ENCODE data around the gene IRF1. TPM values are rescaled to one million over a fixed set of nuclear protein-coding genes. Genes with fewer than 3 reads are reported as not detected.
A peak's percentile ranks its signal among the peaks of the same experiment; 100 is the strongest.

The IRF1 gene
- total RNA-seq: 100 to 1,000 TPM in 1 of 4 donors, 10 to 100 TPM in 3; 20.6 to 289 (median 29.6) TPM

- Histone ChIP-seq H3K4me1 (peaks cover 61 to 76% (median 74%) of the 10 kb centered on the region in 4 donors), H3K27me3 (no peaks in the 10 kb centered on the region), H3K4me3 (peak within 1 kb of the TSS; percentile 84 to 93 (median 90)), H3K36me3 (peaks cover 15 to 32% (median 26%) of the 10 kb centered on the region in 4 donors), H3K9me3 (no peaks in the 10 kb centered on the region), H3K27ac (replicated peaks in 1 of 4) (peak within 1 kb of the TSS; percentile 97 to 99 (median 98))
- under 1% methylated on average over 33 of the region's 87 CpGs for WGBS
- TF ChIP-seq EP300 (IDR thresholded peaks at IDR 0.05) (peak; percentile 18), CTCF (IDR thresholded peaks at IDR 0.05) (no peak), POLR2AphosphoS5 (IDR thresholded peaks at IDR 0.05) (peak; percentile 97 to 98), POLR2A (IDR thresholded peaks at IDR 0.05; ENCODE audit: low read depth) (peak; percentile 90)
- intact Hi-C loops (cut with DNase I): no loop called here
- DNase-seq (ENCODE audit: extremely low spot score): peak; percentile 99
Measured at GRCh38 chr5:132490484-132491367, at the start of gene IRF1. IRF1 (minus strand) TSS chr5:132490773; CDS start chr5:132489478, 1,295 bp downstream.

- Histone ChIP-seq H3K36me3 (no peaks in the 10 kb centered on the region), H3K4me1 (no peaks in the 10 kb centered on the region), H3K9me3 (no peaks in the 10 kb centered on the region), H3K27me3 (no peaks in the 10 kb centered on the region), H3K27ac (replicated peaks in 1 of 4) (no peak overlapping the region), H3K4me3 (no peak overlapping the region)
- no peak for DNase-seq (ENCODE audit: extremely low spot score)
- 76% methylated on average over 5 of the region's 5 CpGs for WGBS
- intact Hi-C loops (cut with DNase I): no loop called here
- TF ChIP-seq EP300 (IDR thresholded peaks at IDR 0.05) (no peak), CTCF (IDR thresholded peaks at IDR 0.05) (no peak), POLR2AphosphoS5 (IDR thresholded peaks at IDR 0.05) (no peak), POLR2A (IDR thresholded peaks at IDR 0.05; ENCODE audit: low read depth) (no peak)
Measured at GRCh38 chr5:132540149-132540548, 49.6 kb upstream of the IRF1 start.

GRCh38 chr5:132539716-132540115 lies 49.1 kb upstream of the IRF1 start:
- H3K4me3 ChIP-seq: no peak overlapping the region
- no peaks in the 10 kb centered on the region for H3K27me3 ChIP-seq
- H3K27ac ChIP-seq (replicated peaks in 1 of 4): no peak overlapping the region
- no peak for TF ChIP-seq POLR2A (IDR thresholded peaks at IDR 0.05; ENCODE audit: low read depth)
- no peak for TF ChIP-seq EP300 (IDR thresholded peaks at IDR 0.05)
- TF ChIP-seq CTCF (IDR thresholded peaks at IDR 0.05): no peak
- TF ChIP-seq POLR2AphosphoS5 (IDR thresholded peaks at IDR 0.05): no peak
- H3K9me3 ChIP-seq: no peaks in the 10 kb centered on the region
- intact Hi-C loops (cut with DNase I): no loop called here
- H3K4me1 ChIP-seq: no peaks in the 10 kb centered on the region
- 81% methylated on average over 4 of the region's 4 CpGs for WGBS
- no peak for DNase-seq (ENCODE audit: extremely low spot score)
- H3K36me3 ChIP-seq: no peaks in the 10 kb centered on the region

GRCh38 chr5:132530946-132531345 lies 40.4 kb upstream of the IRF1 start:
- no peaks in the 10 kb centered on the region for H3K36me3 ChIP-seq
- intact Hi-C loops (cut with DNase I): no loop called here

More at GRCh38 chr5:132530946-132531345, 40.4 kb upstream of the IRF1 start:
- peaks cover 0 to 5% (median 4%) of the 10 kb centered on the region in 4 donors for H3K4me1 ChIP-seq
- TF ChIP-seq CTCF (IDR thresholded peaks at IDR 0.05) (no peak), POLR2A (IDR thresholded peaks at IDR 0.05; ENCODE audit: low read depth) (no peak), EP300 (IDR thresholded peaks at IDR 0.05) (no peak), POLR2AphosphoS5 (IDR thresholded peaks at IDR 0.05) (no peak)
- WGBS: 85% methylated on average over 4 of the region's 4 CpGs
- no peaks in the 10 kb centered on the region for H3K9me3 ChIP-seq
- no peaks in the 10 kb centered on the region for H3K27me3 ChIP-seq
- DNase-seq (ENCODE audit: extremely low spot score): no peak
- no peak overlapping the region for H3K4me3 ChIP-seq
- no peak overlapping the region for H3K27ac ChIP-seq (replicated peaks in 1 of 4)
